Measurements from ENCODE around the gene UBA3. TPM values are rescaled to one million over a fixed set of nuclear protein-coding genes. Genes with fewer than 3 reads are reported as not detected.

UBA3 gene
- total RNA-seq, 1 experiment from 2014 or later, result 41.1 TPM

DNA sequence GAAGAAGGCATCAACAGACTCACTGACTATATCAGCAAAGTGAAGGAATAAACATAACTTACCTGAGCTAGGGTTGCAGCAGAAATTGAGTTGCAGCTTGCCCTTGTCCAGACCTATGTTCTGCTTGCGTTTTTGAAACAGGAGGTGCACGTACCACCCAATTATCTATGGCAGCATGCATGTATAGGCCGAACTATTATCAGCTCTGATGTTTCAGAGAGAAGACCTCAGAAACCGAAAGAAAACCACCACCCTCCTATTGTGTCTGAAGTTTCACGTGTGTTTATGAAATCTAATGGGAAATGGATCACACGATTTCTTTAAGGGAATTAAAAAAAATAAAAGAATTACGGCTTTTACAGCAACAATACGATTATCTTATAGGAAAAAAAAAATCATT is 24.4 kb upstream of the UBA3 start:
- Mint-ChIP-seq H3K9me3 (ENCODE audit: unreplicated experiment) (no peaks in the 10 kb centered on the region), H3K27me3 (ENCODE audit: insufficient read depth, unreplicated experiment) (no peaks in the 10 kb centered on the region), H3K4me1 (ENCODE audit: insufficient read depth, unreplicated experiment) (no peaks in the 10 kb centered on the region), H3K4me3 (ENCODE audit: unreplicated experiment) (no peak overlapping the region), H3K36me3 (ENCODE audit: insufficient read depth, unreplicated experiment) (peaks cover 62% of the 10 kb centered on the region), H3K27ac (ENCODE audit: low read depth, unreplicated experiment) (no peak overlapping the region)
- TF ChIP-seq, protein P1, sequence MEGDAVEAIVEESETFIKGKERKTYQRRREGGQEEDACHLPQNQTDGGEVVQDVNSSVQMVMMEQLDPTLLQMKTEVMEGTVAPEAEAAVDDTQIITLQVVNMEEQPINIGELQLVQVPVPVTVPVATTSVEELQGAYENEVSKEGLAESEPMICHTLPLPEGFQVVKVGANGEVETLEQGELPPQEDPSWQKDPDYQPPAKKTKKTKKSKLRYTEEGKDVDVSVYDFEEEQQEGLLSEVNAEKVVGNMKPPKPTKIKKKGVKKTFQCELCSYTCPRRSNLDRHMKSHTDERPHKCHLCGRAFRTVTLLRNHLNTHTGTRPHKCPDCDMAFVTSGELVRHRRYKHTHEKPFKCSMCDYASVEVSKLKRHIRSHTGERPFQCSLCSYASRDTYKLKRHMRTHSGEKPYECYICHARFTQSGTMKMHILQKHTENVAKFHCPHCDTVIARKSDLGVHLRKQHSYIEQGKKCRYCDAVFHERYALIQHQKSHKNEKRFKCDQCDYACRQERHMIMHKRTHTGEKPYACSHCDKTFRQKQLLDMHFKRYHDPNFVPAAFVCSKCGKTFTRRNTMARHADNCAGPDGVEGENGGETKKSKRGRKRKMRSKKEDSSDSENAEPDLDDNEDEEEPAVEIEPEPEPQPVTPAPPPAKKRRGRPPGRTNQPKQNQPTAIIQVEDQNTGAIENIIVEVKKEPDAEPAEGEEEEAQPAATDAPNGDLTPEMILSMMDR (IDR thresholded peaks at IDR 0.05; ENCODE audit: unreplicated experiment), result no peak
- no peak for DNase-seq (ENCODE audit: unreplicated experiment)
- POLR2A ChIA-PET, result interaction anchor here (0.9 to 2.4 kb wide), 3 partner anchors 17 to 22 kb away, joined by 3 to 12 read pairs (median 5); no protein-coding TSS in a partner anchor
- BruUV-seq (replicated peaks), result no TSS peak
- intact Hi-C loops (cut with micrococcal nuclease), result no loop called here
- CTCF ChIA-PET, result interaction anchor here (2.9 kb wide), 1 partner anchor 17 kb away, joined by 10 read pairs; no protein-coding TSS in a partner anchor

DNA sequence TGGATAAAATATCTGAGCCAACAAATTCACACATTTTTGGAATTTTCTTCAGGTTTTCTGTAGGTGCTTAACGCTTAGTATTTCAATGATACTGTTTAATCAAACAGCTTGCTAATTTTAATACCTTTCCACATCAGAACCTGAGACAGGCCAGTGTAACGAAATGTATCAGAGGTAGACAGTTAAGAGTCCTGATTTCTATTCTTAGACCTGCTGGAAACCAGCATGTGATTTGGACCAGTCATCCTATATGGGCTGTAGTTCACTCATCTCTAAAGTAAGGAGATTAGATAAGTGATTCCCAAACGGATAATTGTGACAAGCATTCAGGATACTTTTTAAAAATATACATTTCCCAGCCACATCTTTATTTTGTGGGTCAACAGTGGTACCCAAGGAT is 23.0 kb upstream of the UBA3 start:
- Mint-ChIP-seq H3K9me3 (ENCODE audit: unreplicated experiment) (no peaks in the 10 kb centered on the region), H3K27me3 (ENCODE audit: insufficient read depth, unreplicated experiment) (no peaks in the 10 kb centered on the region), H3K36me3 (ENCODE audit: insufficient read depth, unreplicated experiment) (peaks cover 72% of the 10 kb centered on the region), H3K4me3 (ENCODE audit: unreplicated experiment) (no peak overlapping the region), H3K4me1 (ENCODE audit: insufficient read depth, unreplicated experiment) (no peaks in the 10 kb centered on the region), H3K27ac (ENCODE audit: low read depth, unreplicated experiment) (no peak overlapping the region)
- BruUV-seq (replicated peaks), result no TSS peak
- DNase-seq (ENCODE audit: unreplicated experiment), result no peak
- TF ChIP-seq, protein P1 (IDR thresholded peaks at IDR 0.05; ENCODE audit: unreplicated experiment), result no peak
- ChIA-PET POLR2A (interaction anchor here (1.1 to 1.2 kb wide), 2 partner anchors 17 to 106 kb away, joined by 3 to 5 read pairs; no protein-coding TSS in a partner anchor), CTCF (no interaction called here)
- intact Hi-C loops (cut with micrococcal nuclease), result no loop called here

DNA sequence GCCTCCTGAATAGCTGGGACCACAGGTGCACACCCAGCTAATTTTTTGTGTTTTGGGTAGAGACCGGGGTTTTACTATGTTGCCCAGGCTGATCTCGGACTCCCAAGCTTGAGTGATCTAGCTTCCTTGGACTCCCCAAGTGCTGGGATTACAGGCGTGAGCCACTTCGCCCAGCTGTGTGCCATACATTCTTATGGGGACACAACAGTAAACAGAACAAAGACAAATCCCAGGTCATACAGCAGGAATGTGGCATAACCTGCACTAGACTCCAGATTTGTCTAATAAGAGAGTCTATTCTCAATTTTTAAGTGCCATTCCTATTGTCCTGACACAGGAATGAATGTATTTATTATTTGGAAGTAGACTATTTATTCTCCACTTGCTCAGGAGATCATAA is 22.2 kb upstream of the UBA3 start:
- BruUV-seq (replicated peaks), result no TSS peak
- peaks cover 5% of the 10 kb centered on the region for H3K4me1 Mint-ChIP-seq (ENCODE audit: insufficient read depth, unreplicated experiment)
- ChIA-PET POLR2A (interaction anchor here (1.1 to 2.6 kb wide), 3 partner anchors 16 to 107 kb away, joined by 3 to 13 read pairs (median 5); partner anchors contain the start of gene ARL6IP5), CTCF (interaction anchor here (2.4 kb wide), 1 partner anchor 18 kb away, joined by 12 read pairs; no protein-coding TSS in a partner anchor)
- no peaks in the 10 kb centered on the region for H3K9me3 Mint-ChIP-seq (ENCODE audit: unreplicated experiment)
- H3K36me3 Mint-ChIP-seq (ENCODE audit: insufficient read depth, unreplicated experiment), result peaks cover 73% of the 10 kb centered on the region
- TF ChIP-seq, protein P1 (IDR thresholded peaks at IDR 0.05; ENCODE audit: unreplicated experiment), result no peak
- no peaks in the 10 kb centered on the region for H3K27me3 Mint-ChIP-seq (ENCODE audit: insufficient read depth, unreplicated experiment)
- H3K4me3 Mint-ChIP-seq (ENCODE audit: unreplicated experiment), result no peak overlapping the region
- no peak for DNase-seq (ENCODE audit: unreplicated experiment)
- intact Hi-C loops (cut with micrococcal nuclease), result no loop called here
- no peak overlapping the region for H3K27ac Mint-ChIP-seq (ENCODE audit: low read depth, unreplicated experiment)

DNA sequence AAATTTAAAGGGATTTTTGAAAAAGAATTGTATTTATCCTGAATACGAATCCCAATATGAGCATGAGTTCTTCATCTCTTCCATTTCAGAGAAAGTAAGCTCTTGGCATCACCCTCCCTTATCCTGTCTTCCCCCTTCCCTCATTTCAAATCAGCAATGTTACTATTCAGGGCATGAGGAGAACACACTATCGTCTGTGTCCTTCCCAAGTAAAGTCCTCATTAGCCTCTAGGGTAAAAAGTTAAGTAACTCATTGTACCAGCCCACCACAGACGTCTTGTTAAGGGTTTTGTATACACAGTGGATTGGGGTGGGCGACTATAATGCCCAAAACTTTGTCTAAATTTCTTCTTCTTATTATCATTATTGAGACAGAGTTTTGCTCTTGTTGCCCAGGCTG is 19.4 kb upstream of the UBA3 start:
- Mint-ChIP-seq H3K9me3 (ENCODE audit: unreplicated experiment) (no peaks in the 10 kb centered on the region), H3K27ac (ENCODE audit: low read depth, unreplicated experiment) (no peak overlapping the region), H3K36me3 (ENCODE audit: insufficient read depth, unreplicated experiment) (peaks cover 76% of the 10 kb centered on the region), H3K27me3 (ENCODE audit: insufficient read depth, unreplicated experiment) (no peaks in the 10 kb centered on the region), H3K4me3 (ENCODE audit: unreplicated experiment) (no peak overlapping the region), H3K4me1 (ENCODE audit: insufficient read depth, unreplicated experiment) (peaks cover 7% of the 10 kb centered on the region)
- CTCF ChIA-PET, result interaction anchor here (0.5 to 1.5 kb wide), 4 partner anchors 19 to 206 kb away, joined by 3 to 8 read pairs (median 6); partner anchors contain the start of gene UBA3
- no peak for DNase-seq (ENCODE audit: unreplicated experiment)
- POLR2A ChIA-PET, result interaction anchor here (0.6 to 7.5 kb wide), 4 partner anchors 13 to 758 kb away, joined by 3 to 54 read pairs (median 4); partner anchors contain the start of genes ARL6IP5 and TMF1
- intact Hi-C loops (cut with micrococcal nuclease), result no loop called here
- BruUV-seq (replicated peaks), result no TSS peak
- TF ChIP-seq, protein P1 (IDR thresholded peaks at IDR 0.05; ENCODE audit: unreplicated experiment), result no peak

Data from MCF 10A (cell line).